Esophagus squamous epithelium (tissue), 4 donors: ENCODE data around the gene KIF1A.

Experiments used
- POLR2A ChIP-seq, 4 donors: fragments of 450-650 bp; IDR thresholded peaks; one replicate each; pipeline ENCODE4 v1.6.1; 2017; ENCODE audit warnings: antibody characterized with exemption in 4 of 4, mild to moderate bottlenecking in 4 of 4, moderate library complexity in 3 of 4
- TF ChIP-seq, protein P1 (sequence below), 6 experiments: fragments of 450-650 bp in 4 of 6; fragments of 200-600 bp in 2 of 6; sonication (generic) in 2 of 6; IDR thresholded peaks; one replicate each; pipeline ENCODE4 v1.5.1; 2016 to 2019; ENCODE audit warnings: antibody characterized with exemption in 6 of 6, mild to moderate bottlenecking in 4 of 6, moderate library complexity in 4 of 6

DNA sequence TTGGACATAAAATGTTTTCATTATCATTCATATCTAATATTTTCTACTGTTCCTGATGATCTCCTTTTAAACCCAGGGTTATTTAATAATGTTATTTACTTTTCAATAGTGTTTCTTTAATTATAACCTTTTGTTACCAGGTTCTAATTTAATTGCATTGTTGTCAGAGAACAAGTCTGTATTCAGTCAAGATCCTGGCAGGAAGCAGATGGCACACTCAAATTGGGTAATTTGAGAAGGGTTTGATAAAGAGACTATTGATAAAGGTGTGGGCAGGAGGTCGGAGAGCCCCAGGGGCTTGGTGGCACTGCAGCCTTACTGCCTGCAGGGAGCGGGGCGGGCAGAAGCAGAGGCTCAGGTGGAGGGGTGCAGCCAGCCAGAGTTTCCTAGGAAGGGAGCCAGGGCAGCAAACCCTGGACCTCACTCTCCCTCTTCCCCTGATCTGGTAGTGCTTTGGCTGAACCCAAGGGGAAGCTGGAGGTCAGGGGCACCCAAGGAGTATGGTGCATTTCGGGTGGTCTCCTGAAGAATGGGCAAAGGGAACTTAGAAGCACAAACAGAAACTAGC, 2.3 kb upstream of the KIF1A start:
- TF ChIP-seq, protein P1, sequence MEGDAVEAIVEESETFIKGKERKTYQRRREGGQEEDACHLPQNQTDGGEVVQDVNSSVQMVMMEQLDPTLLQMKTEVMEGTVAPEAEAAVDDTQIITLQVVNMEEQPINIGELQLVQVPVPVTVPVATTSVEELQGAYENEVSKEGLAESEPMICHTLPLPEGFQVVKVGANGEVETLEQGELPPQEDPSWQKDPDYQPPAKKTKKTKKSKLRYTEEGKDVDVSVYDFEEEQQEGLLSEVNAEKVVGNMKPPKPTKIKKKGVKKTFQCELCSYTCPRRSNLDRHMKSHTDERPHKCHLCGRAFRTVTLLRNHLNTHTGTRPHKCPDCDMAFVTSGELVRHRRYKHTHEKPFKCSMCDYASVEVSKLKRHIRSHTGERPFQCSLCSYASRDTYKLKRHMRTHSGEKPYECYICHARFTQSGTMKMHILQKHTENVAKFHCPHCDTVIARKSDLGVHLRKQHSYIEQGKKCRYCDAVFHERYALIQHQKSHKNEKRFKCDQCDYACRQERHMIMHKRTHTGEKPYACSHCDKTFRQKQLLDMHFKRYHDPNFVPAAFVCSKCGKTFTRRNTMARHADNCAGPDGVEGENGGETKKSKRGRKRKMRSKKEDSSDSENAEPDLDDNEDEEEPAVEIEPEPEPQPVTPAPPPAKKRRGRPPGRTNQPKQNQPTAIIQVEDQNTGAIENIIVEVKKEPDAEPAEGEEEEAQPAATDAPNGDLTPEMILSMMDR (IDR thresholded peaks at IDR 0.05): no peak
- no peak for TF ChIP-seq POLR2A (IDR thresholded peaks at IDR 0.05)
